K562 (cell line): ENCODE data around the gene GRB14. TPM values are rescaled to one million over a fixed set of nuclear protein-coding genes. Genes with fewer than 3 reads are reported as not detected.

Source experiments
- ATAC-seq: fragments of 200-7000 bp; cut with Tn5 transposase; 3 replicates; pipeline ENCODE4 v1.9.1; 2020; ENCODE audit warnings: moderate library complexity
- BruUV-seq: library from RNA; stranded (reverse); fragments of 400-500 nt; replicated peaks from 2 replicates; lab custom pipeline; 2021; lab: Mats Ljungman, UMichigan
- CTCF ChIA-PET: fragments of 300-600 bp; formaldehyde crosslinking; extraction: SDS; loops from one replicate; lab custom pipeline; 2021; ENCODE audit warnings: low intra/inter-chr PET ratio; lab: Yijun Ruan, JAX
- POLR2A ChIA-PET: fragments of 300-600, 350-650 bp; sonication (Branson Sonifier 250); formaldehyde crosslinking; extraction: SDS; loops from one replicate; lab custom pipeline; 2021; ENCODE audit warnings: antibody characterized with exemption, inconsistent platforms; lab: Yijun Ruan, JAX
- DNase-seq, 4 experiments: peaks; one replicate each; pipeline versions ENCODE4 v3.0.0 to v3.0.0-alpha.2; 2011 to 2018; ENCODE audit warnings: low spot score in 3 of 4, mixed read lengths in 3 of 4; ENCODE audit errors: extremely low read depth in 1 of 4
- FAIRE-seq: peaks from 2 replicates; lab custom pipeline; 2011; peaks lifted over from hg19 to GRCh38; lab: Jason Lieb, UNC
- H2AFZ ChIP-seq: 2 replicates; pipeline ENCODE4 v1.6.0; 2011; ENCODE audit warnings: low read depth, low read length, control low read depth, inconsistent platforms
- H3K27ac ChIP-seq: fragments of 200-600 bp; 3 replicates; pipeline ENCODE4 v1.8.0; 2011; ENCODE audit warnings: low read depth, mild to moderate bottlenecking, control low read depth, inconsistent platforms, low read length, moderate library complexity, mixed read lengths; ENCODE audit errors: extremely low read depth
- H3K27me3 ChIP-seq, 2 experiments: fragments of 300-600 bp in 1 of 2; 2 replicates in 1 of 2; 3 replicates in 1 of 2; pipeline versions ENCODE4 v1.6.0 to v1.8.0; 2011; ENCODE audit warnings: inconsistent platforms in 2 of 2, low read length in 2 of 2, mild to moderate bottlenecking in 1 of 2, mixed read lengths in 1 of 2, moderate library complexity in 1 of 2; ENCODE audit not compliant: control insufficient read depth in 2 of 2, insufficient read depth in 2 of 2
- H3K36me3 ChIP-seq: fragments of 300-600 bp; 3 replicates; pipeline ENCODE4 v1.8.0; 2011; ENCODE audit warnings: mild to moderate bottlenecking, low read length, inconsistent platforms; ENCODE audit not compliant: control insufficient read depth, insufficient read depth
- H3K4me1 ChIP-seq, 2 experiments: fragments of 200-600 bp in 1 of 2; replicated peaks in 1 of 2; 2 replicates in 1 of 2; 3 replicates in 1 of 2; pipeline versions ENCODE4 v1.5.1 to v1.8.0; 2011; ENCODE audit warnings: inconsistent platforms in 2 of 2, low read length in 2 of 2, mild to moderate bottlenecking in 1 of 2, mixed read lengths in 1 of 2, moderate library complexity in 1 of 2; ENCODE audit not compliant: control insufficient read depth in 2 of 2, insufficient read depth in 2 of 2
- H3K4me2 ChIP-seq: 2 replicates; pipeline ENCODE4 v1.6.1; 2011; ENCODE audit warnings: low read length, control low read depth, inconsistent platforms, mixed read lengths; ENCODE audit not compliant: insufficient read depth
- H3K4me3 ChIP-seq: fragments of 200-600 bp; sonication (generic), shearing (Covaris generic); 2 replicates; pipeline ENCODE4 v1.5.1; 2016; ENCODE audit warnings: control low read depth, inconsistent platforms
- H3K79me2 ChIP-seq: fragments of 200-600 bp; 3 replicates; pipeline ENCODE4 v1.8.0; 2011; ENCODE audit warnings: low read length, inconsistent platforms; ENCODE audit not compliant: control insufficient read depth, insufficient read depth
- H3K9ac ChIP-seq, 2 experiments: 2 replicates each; pipeline versions ENCODE4 v1.6.0 to v1.6.1; 2011; ENCODE audit warnings: low read depth in 2 of 2, low read length in 2 of 2, control low read depth in 1 of 2, inconsistent platforms in 1 of 2, mild to moderate bottlenecking in 1 of 2, mixed read lengths in 1 of 2; ENCODE audit not compliant: insufficient read depth in 1 of 2
- H3K9me1 ChIP-seq: one replicate; pipeline ENCODE4 v1.6.0; 2011; ENCODE audit warnings: inconsistent platforms, mild to moderate bottlenecking, low read length, moderate library complexity; ENCODE audit not compliant: control insufficient read depth, insufficient read depth
- H3K9me3 ChIP-seq: replicated peaks from 2 replicates; pipeline ENCODE4 v1.5.1; 2011; ENCODE audit warnings: low read depth, low read length, inconsistent platforms; ENCODE audit not compliant: control insufficient read depth, insufficient read depth
- H4K20me1 ChIP-seq: replicated peaks from 2 replicates; pipeline ENCODE4 v1.6.1; 2011; ENCODE audit warnings: low read length, inconsistent platforms, mixed read lengths; ENCODE audit not compliant: control insufficient read depth, insufficient read depth
- BCOR ChIP-seq: fragments of 450-650 bp; IDR thresholded peaks from 2 replicates; pipeline ENCODE4 v1.6.1; 2016
- CC2D1A ChIP-seq: fragments of 450-650 bp; IDR thresholded peaks from 2 replicates; pipeline ENCODE4 v1.6.1; 2017; ENCODE audit warnings: mild to moderate bottlenecking
- GTF2F1 ChIP-seq: IDR thresholded peaks from 2 replicates; pipeline ENCODE4 v1.6.1; 2011; ENCODE audit warnings: low read depth, low read length, improper control_type of control experiment
- RAD21 ChIP-seq, 2 experiments: fragments of 250-450 bp in 1 of 2; fragments of 450-650 bp in 1 of 2; sonication (Bioruptor Pico) in 1 of 2; formaldehyde crosslinking in 1 of 2; IDR thresholded peaks in 1 of 2; conservative IDR thresholded peaks in 1 of 2; 2 replicates each; pipeline versions ENCODE4 v1.4.0 to v1.8.0; 2020 to 2022; ENCODE audit warnings: mild to moderate bottlenecking in 2 of 2, moderate library complexity in 1 of 2
- SPI1 ChIP-seq: IDR thresholded peaks from 2 replicates; pipeline ENCODE4 v1.6.1; 2011; ENCODE audit warnings: low read depth, low read length, control low read depth, borderline replicate concordance
- ZNF134 ChIP-seq: fragments of 250-450 bp; sonication (Bioruptor Pico); conservative IDR thresholded peaks from 2 replicates; pipeline ENCODE4 v1.4.0; 2020
- ZNF274 ChIP-seq: IDR thresholded peaks from 2 replicates; pipeline ENCODE4 v1.6.1; 2011; ENCODE audit warnings: low read depth, mild to moderate bottlenecking, low read length, moderate library complexity, borderline replicate concordance
- WGBS: fragments of 100-300 bp; shearing (Covaris generic); methylation state at CpG from one replicate; pipeline ENCODE4 v1.1.6; 2016; ENCODE audit warnings: low coverage, mixed read lengths; ENCODE audit not compliant: insufficient coverage; ENCODE audit errors: missing lambda C conversion rate; 5-methylcytosine and 5-hydroxymethylcytosine counted together
- in situ Hi-C: fragments of 300-500 bp; cut with MboI; formaldehyde crosslinking; loops from 4 replicates; pipeline ENCODE4 v1.15.0; 2018; ENCODE audit warnings: inconsistent platforms, mixed read lengths
- intact Hi-C: fragments of 100-400 bp; cut with micrococcal nuclease; formaldehyde crosslinking; loops from 2 replicates; pipeline ENCODE4 v1.14.2; 2022
- polyA plus RNA-seq, 8 experiments: library from polyadenylated mRNA; depleted of rRNA in 4 of 8; stranded (reverse) in 5 of 8; unstranded in 3 of 8; fragments of >200 nt; fragmentation: Nextera tagmentation in 2 of 8; fragmentation: Illumina TruSeq in 1 of 8; extraction: Ambion mirVana in 2 of 8; extraction: Trizol in 1 of 8; gene quantifications; 2 replicates each; pipeline versions ENCODE4 v1.2.1 to v1.2.3, GENCODE V29; 2011 to 2014; ENCODE audit warnings: inconsistent platforms in 1 of 8, missing spikeins in 1 of 8
- total RNA-seq, 7 experiments: library from RNA; depleted of rRNA in 6 of 7; stranded (reverse); fragments of >200 nt in 6 of 7; fragmentation: Illumina TruSeq in 2 of 7; extraction: Trizol in 2 of 7; gene quantifications; 2 replicates each; pipeline versions ENCODE4 v1.2.1 to v1.2.3, GENCODE V29; 2011 to 2021; ENCODE audit warnings: low replicate concordance in 1 of 7
- TF ChIP-seq, protein P1 (sequence below): sonication (generic); formaldehyde crosslinking; IDR thresholded peaks from 2 replicates; pipeline ENCODE4 v1.8.0; 2022; ENCODE audit warnings: missing genetic modification reagents, mild to moderate bottlenecking, moderate library complexity, borderline replicate concordance
- TF ChIP-seq, protein P2 (sequence below), 3 experiments: IDR thresholded peaks in 2 of 3; conservative IDR thresholded peaks in 1 of 3; 2 replicates each; pipeline ENCODE4 v1.5.1; 2011 to 2012; ENCODE audit warnings: low read length in 3 of 3, mild to moderate bottlenecking in 3 of 3, control low read depth in 2 of 3, improper control_type of control experiment in 1 of 3, inconsistent platforms in 1 of 3, low read depth in 1 of 3, mixed read lengths in 1 of 3, moderate library complexity in 1 of 3; ENCODE audit not compliant: insufficient read depth in 2 of 3
- TF ChIP-seq, protein P3 (sequence below): fragments of 450-650 bp; formaldehyde crosslinking; IDR thresholded peaks from 2 replicates; pipeline ENCODE4 v1.4.0; 2020; ENCODE audit warnings: mild to moderate bottlenecking, moderate library complexity

Gene GRB14
- total and polyA plus RNA-seq, 9 of the 15 experiments (the other 6 are each of a cell fraction or from before 2014, with no cell fraction given): not detected

DNA sequence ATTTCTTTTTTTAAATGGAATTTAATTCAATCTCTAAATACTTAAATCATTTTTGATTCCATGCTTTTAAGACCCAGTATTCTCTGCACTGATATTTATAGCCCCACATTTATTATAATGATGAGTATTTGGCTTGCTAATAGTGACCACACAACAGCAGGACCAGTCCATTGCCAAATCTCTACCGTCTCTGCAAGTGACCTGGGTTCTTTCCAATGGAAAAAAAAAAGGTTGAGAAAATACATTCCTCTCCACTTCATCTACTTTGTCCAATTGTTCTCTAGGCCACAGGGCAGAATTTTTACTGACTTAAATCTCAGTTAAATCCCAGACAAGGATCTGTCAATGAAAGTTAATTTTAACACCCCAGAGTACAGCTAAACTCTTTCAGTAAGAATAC is 20.5 kb downstream of the GRB14 start:
- no peak overlapping the region for H2AFZ ChIP-seq
- ATAC-seq (no peak), DNase-seq (no peak), FAIRE-seq (no peak)
- ChIA-PET CTCF (no interaction called here), POLR2A (no interaction called here)
- no peak overlapping the region for H3K4me3 ChIP-seq
- no TSS peak for BruUV-seq
- in situ Hi-C loops (no loop called here), intact Hi-C loops (loop anchor here (10.0 kb wide), 1 partner anchor 1436 kb away; no protein-coding TSS in a partner anchor)
- 7% methylated on average over 1 of the region's 1 CpG for WGBS
- no peaks in the 10 kb centered on the region for H3K36me3 ChIP-seq
- no peak overlapping the region for H3K27ac ChIP-seq
- no peaks in the 10 kb centered on the region for H3K27me3 ChIP-seq
- no peaks in the 10 kb centered on the region for H3K4me1 ChIP-seq
- no peaks in the 10 kb centered on the region for H4K20me1 ChIP-seq
- H3K9ac ChIP-seq: no peak overlapping the region
- no peaks in the 10 kb centered on the region for H3K79me2 ChIP-seq
- TF ChIP-seq, protein P1, sequence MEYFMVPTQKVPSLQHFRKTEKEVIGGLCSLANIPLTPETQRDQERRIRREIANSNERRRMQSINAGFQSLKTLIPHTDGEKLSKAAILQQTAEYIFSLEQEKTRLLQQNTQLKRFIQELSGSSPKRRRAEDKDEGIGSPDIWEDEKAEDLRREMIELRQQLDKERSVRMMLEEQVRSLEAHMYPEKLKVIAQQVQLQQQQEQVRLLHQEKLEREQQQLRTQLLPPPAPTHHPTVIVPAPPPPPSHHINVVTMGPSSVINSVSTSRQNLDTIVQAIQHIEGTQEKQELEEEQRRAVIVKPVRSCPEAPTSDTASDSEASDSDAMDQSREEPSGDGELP (CRISPR knock-in tag): no peak
- no peak for TF ChIP-seq ZNF134 (CRISPR knock-in tag)
- no peak for TF ChIP-seq CC2D1A
- no peak overlapping the region for H3K4me2 ChIP-seq
- no peaks in the 10 kb centered on the region for H3K9me1 ChIP-seq
- H3K9me3 ChIP-seq: no peaks in the 10 kb centered on the region

DNA sequence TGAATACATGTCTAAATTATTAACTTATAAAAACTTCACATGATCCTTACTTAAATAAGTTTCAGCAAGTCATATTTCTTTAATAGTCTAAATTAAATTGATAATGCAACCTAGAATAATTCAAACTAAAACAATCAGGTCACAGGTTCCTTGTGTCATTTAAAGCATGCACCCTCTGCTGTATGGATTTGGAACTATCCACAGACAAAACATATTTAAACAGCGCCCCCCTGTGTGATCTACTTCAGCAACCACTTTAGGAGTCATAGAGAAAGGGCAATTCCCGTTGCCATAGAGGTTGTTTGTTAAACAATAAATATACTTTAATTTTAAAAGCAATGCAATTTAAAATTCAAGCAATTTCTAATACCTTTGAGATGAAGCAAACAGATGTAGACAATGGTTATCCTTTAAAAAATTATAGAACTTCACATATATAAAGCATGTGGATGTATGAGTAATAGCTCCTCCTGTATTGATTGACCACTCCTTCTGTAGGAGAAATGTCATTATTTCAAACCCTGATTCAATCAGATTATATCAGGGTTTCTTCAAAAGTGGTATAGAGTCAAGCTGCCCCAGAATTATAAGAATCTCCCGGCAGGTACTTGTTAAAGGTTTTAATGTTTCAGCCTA is 21.2 kb downstream of the GRB14 start:
- H3K79me2 ChIP-seq: no peaks in the 10 kb centered on the region
- ATAC-seq (peak; percentile 79), DNase-seq (peak; percentile 19 to 67 (median 50)), FAIRE-seq (no peak)
- ChIA-PET POLR2A (no interaction called here), CTCF (interaction anchor here (0.8 to 1.1 kb wide), 2 partner anchors 1254 to 1445 kb away, joined by 3 read pairs; no protein-coding TSS in a partner anchor)
- H2AFZ ChIP-seq: no peak overlapping the region
- no peaks in the 10 kb centered on the region for H3K36me3 ChIP-seq
- no peak overlapping the region for H3K27ac ChIP-seq
- H3K9ac ChIP-seq: no peak overlapping the region
- H3K9me3 ChIP-seq: no peaks in the 10 kb centered on the region
- H3K27me3 ChIP-seq: no peaks in the 10 kb centered on the region
- H3K4me1 ChIP-seq: no peaks in the 10 kb centered on the region
- H3K9me1 ChIP-seq: no peaks in the 10 kb centered on the region
- intact Hi-C loops (loop anchor here (10.0 kb wide), 1 partner anchor 1435 kb away; no protein-coding TSS in a partner anchor), in situ Hi-C loops (no loop called here)
- H3K4me2 ChIP-seq: no peak overlapping the region
- no peak overlapping the region for H3K4me3 ChIP-seq
- BruUV-seq: no TSS peak
- WGBS: 0% methylated on average over 3 of the region's 3 CpGs
- H4K20me1 ChIP-seq: no peaks in the 10 kb centered on the region
- TF ChIP-seq SPI1 (no peak), ZNF274 (no peak), BCOR (no peak), RAD21 (CRISPR knock-in tag; conservative IDR thresholded peaks at IDR 0.05 in 1 of 2, IDR thresholded peaks at IDR 0.05 in 1 of 2) (peak; percentile 48 to 64; a peak in 3 of 4 replicates), GTF2F1 (no peak)
- TF ChIP-seq, protein P2, sequence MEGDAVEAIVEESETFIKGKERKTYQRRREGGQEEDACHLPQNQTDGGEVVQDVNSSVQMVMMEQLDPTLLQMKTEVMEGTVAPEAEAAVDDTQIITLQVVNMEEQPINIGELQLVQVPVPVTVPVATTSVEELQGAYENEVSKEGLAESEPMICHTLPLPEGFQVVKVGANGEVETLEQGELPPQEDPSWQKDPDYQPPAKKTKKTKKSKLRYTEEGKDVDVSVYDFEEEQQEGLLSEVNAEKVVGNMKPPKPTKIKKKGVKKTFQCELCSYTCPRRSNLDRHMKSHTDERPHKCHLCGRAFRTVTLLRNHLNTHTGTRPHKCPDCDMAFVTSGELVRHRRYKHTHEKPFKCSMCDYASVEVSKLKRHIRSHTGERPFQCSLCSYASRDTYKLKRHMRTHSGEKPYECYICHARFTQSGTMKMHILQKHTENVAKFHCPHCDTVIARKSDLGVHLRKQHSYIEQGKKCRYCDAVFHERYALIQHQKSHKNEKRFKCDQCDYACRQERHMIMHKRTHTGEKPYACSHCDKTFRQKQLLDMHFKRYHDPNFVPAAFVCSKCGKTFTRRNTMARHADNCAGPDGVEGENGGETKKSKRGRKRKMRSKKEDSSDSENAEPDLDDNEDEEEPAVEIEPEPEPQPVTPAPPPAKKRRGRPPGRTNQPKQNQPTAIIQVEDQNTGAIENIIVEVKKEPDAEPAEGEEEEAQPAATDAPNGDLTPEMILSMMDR (IDR thresholded peaks at IDR 0.05 in 2 of 3, conservative IDR thresholded peaks at IDR 0.05 in 1 of 3; ENCODE audit: insufficient read depth in 2 of 3, low read depth in 1 of 3, low read length in 3 of 3): peak; percentile 59 to 95 (median 89)
- TF ChIP-seq, protein P3, sequence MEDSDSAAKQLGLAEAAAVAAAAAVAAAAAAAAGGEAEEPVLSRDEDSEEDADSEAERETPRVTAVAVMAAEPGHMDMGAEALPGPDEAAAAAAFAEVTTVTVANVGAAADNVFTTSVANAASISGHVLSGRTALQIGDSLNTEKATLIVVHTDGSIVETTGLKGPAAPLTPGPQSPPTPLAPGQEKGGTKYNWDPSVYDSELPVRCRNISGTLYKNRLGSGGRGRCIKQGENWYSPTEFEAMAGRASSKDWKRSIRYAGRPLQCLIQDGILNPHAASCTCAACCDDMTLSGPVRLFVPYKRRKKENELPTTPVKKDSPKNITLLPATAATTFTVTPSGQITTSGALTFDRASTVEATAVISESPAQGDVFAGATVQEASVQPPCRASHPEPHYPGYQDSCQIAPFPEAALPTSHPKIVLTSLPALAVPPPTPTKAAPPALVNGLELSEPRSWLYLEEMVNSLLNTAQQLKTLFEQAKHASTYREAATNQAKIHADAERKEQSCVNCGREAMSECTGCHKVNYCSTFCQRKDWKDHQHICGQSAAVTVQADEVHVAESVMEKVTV: peak; percentile 44; the same call in 1 of the 2 replicates
